GM23248 (cell line): ENCODE measurements around the gene ZBED5. TPM values are rescaled to one million over a fixed set of nuclear protein-coding genes. Genes with fewer than 3 reads are reported as not detected.
A peak's percentile ranks its signal among the peaks of the same experiment; 100 is the strongest.

Source experiments
- DNase-seq: peaks from one replicate; pipeline ENCODE4 v3.0.0-alpha.2; 2015
- H2AFZ ChIP-seq: fragments of 200-600 bp; sonication (generic); 2 replicates; pipeline ENCODE4 v1.6.1; 2016; ENCODE audit warnings: antibody characterized with exemption
- H3F3A ChIP-seq: fragments of 200-600 bp; sonication (generic); 2 replicates; pipeline ENCODE4 v1.6.1; 2016; ENCODE audit warnings: mild to moderate bottlenecking, antibody characterized with exemption, mixed run types; ENCODE audit not compliant: insufficient read depth
- H3K27ac ChIP-seq: fragments of 200-600 bp; sonication (generic); 2 replicates; pipeline ENCODE4 v1.5.1; 2016; ENCODE audit warnings: mild to moderate bottlenecking
- H3K27me3 ChIP-seq: fragments of 200-600 bp; sonication (generic); replicated peaks from 2 replicates; pipeline ENCODE4 v1.6.1; 2016; ENCODE audit warnings: mild to moderate bottlenecking; ENCODE audit not compliant: insufficient read depth
- H3K36me3 ChIP-seq: fragments of 200-600 bp; sonication (generic); 2 replicates; pipeline ENCODE4 v1.6.1; 2016; ENCODE audit warnings: low read depth, mild to moderate bottlenecking
- H3K4me1 ChIP-seq: fragments of 200-600 bp; sonication (generic); 2 replicates; pipeline ENCODE4 v1.6.1; 2016; ENCODE audit warnings: mild to moderate bottlenecking; ENCODE audit not compliant: insufficient read depth
- H3K4me2 ChIP-seq: fragments of 200-600 bp; sonication (generic); one replicate; pipeline ENCODE4 v1.6.1; 2016; ENCODE audit warnings: mild to moderate bottlenecking; ENCODE audit not compliant: unreplicated experiment
- H3K4me3 ChIP-seq: fragments of 200-600 bp; sonication (generic); 2 replicates; pipeline ENCODE4 v1.5.1; 2016; ENCODE audit warnings: mild to moderate bottlenecking
- H3K79me2 ChIP-seq: fragments of 200-600 bp; sonication (generic); 2 replicates; pipeline ENCODE4 v1.6.1; 2016; ENCODE audit warnings: mild to moderate bottlenecking; ENCODE audit not compliant: insufficient read depth
- H3K9ac ChIP-seq: fragments of 200-600 bp; sonication (generic); 2 replicates; pipeline ENCODE4 v1.6.1; 2016; ENCODE audit warnings: mild to moderate bottlenecking
- H3K9me2 ChIP-seq: fragments of 200-600 bp; sonication (generic); 2 replicates; pipeline ENCODE4 v1.6.1; 2016; ENCODE audit warnings: mixed run types, mild to moderate bottlenecking, moderate library complexity; ENCODE audit not compliant: insufficient read depth
- H3K9me3 ChIP-seq: fragments of 200-600 bp; sonication (generic); one replicate; pipeline ENCODE4 v1.6.1; 2017; ENCODE audit warnings: low read depth
- H4K20me1 ChIP-seq: fragments of 200-600 bp; sonication (generic); 2 replicates; pipeline ENCODE4 v1.6.0; 2016; ENCODE audit not compliant: insufficient read depth
- EZH2 ChIP-seq: fragments of 200-600 bp; sonication (generic); IDR thresholded peaks from 2 replicates; pipeline ENCODE4 v1.6.1; 2018; ENCODE audit warnings: antibody characterized with exemption, mild to moderate bottlenecking; ENCODE audit not compliant: insufficient read depth, poor library complexity, severe bottlenecking
- EZH2phosphoT487 ChIP-seq: fragments of 200-600 bp; sonication (generic); IDR thresholded peaks from 2 replicates; pipeline ENCODE4 v1.6.1; 2018; ENCODE audit warnings: antibody characterized with exemption, moderate library complexity, mild to moderate bottlenecking, low read depth; ENCODE audit not compliant: insufficient read depth
- WGBS, 2 experiments: methylation state at CpG; one replicate each; pipeline ENCODE4 v1.1.6; 2015 to 2017; ENCODE audit warnings: low lambda C conversion rate in 2 of 2, low coverage in 1 of 2; ENCODE audit errors: missing lambda C conversion rate in 2 of 2; 5-methylcytosine and 5-hydroxymethylcytosine counted together
- in situ Hi-C: fragments of 300-500 bp; cut with MboI; formaldehyde crosslinking; loops from 2 replicates; pipeline ENCODE4 v1.15.0; 2020
- polyA plus RNA-seq: library from polyadenylated mRNA; unstranded; fragments of >200 nt; fragmentation: Nextera tagmentation; extraction: Ambion mirVana; gene quantifications from 2 replicates; pipeline ENCODE4 v1.2.1, GENCODE V29; 2016
- total RNA-seq: library from RNA; depleted of rRNA; stranded (reverse); fragments of >200 nt; shearing (Covaris generic); gene quantifications from 2 replicates; pipeline ENCODE4 v1.2.3, GENCODE V29; 2014; rRNA removed

The ZBED5 gene
- total and polyA plus RNA-seq, 2 experiments from 2014 or later: 25.6 to 27.8 TPM

GRCh38 chr11:10803676-10804075 is 54.2 kb downstream of the ZBED5 start:
- WGBS, 2 experiments: 41 to 42% methylated on average over 6 of the region's 6 CpGs
- Histone ChIP-seq H3K36me3 (peaks cover 88% of the 10 kb centered on the region), H3F3A (peaks cover 90% of the 10 kb centered on the region), H3K4me1 (peaks cover 35% of the 10 kb centered on the region), H3K4me2 (peak overlapping the region; percentile 0), H3K9me3 (no peaks in the 10 kb centered on the region), H3K9me2 (no peaks in the 10 kb centered on the region), H3K9ac (0 out of 2 replicates have a peak overlapping the region, but pooled peaks have one; percentile 11), H4K20me1 (peaks cover 9% of the 10 kb centered on the region; the same call in 1 of the 2 replicates), H2AFZ (no peak overlapping the region), H3K27ac (peak overlapping the region; percentile 37), H3K4me3 (no peak overlapping the region), H3K79me2 (peaks cover 92% of the 10 kb centered on the region), H3K27me3 (no peaks in the 10 kb centered on the region)
- no peak for TF ChIP-seq EZH2phosphoT487
- TF ChIP-seq EZH2: no peak
- DNase-seq: peak; percentile 52
- in situ Hi-C loops: no loop called here

Other genes with a start within 250 kb of the ZBED5 start
- gene IRAG1, start 164.3 kb downstream of the ZBED5 start, total RNA-seq: 5.9 and 6.7 TPM in 2 replicates
- gene IRAG1, start 164.3 kb downstream of the ZBED5 start, polyA plus RNA-seq: 4.5 and 5.3 TPM in 2 replicates
- gene CTR9, start 106.8 kb downstream of the ZBED5 start, total RNA-seq: 20.2 and 24.4 TPM in 2 replicates
- 29.9 and 32.3 TPM in 2 replicates for gene CTR9, start 106.8 kb downstream of the ZBED5 start, polyA plus RNA-seq
- 673 and 744 TPM in 2 replicates for gene EIF4G2, start 49.1 kb downstream of the ZBED5 start, total RNA-seq
- 875 and 882 TPM in 2 replicates for gene EIF4G2, start 49.1 kb downstream of the ZBED5 start, polyA plus RNA-seq